ENCODE results near the gene FRMD4B. TPM values are rescaled to one million over a fixed set of nuclear protein-coding genes. Genes with fewer than 3 reads are reported as not detected.

The FRMD4B gene
- total and polyA plus RNA-seq, 7 donors = 8.2 to 21.5 (median 13.2) TPM

GRCh38 chr3:69370156-69370883, 15.6 kb downstream of the FRMD4B start:
- WGBS, 2 donors = 25 to 41% methylated on average over 17 of the region's 17 CpGs
- no peak overlapping the region for H3K4me3 ChIP-seq
- H3K36me3 ChIP-seq = no peaks in the 10 kb centered on the region
- peak; percentile 84 for DNase-seq
- no peaks in the 10 kb centered on the region for H3K27me3 ChIP-seq
- no peaks in the 10 kb centered on the region for H3K4me1 ChIP-seq
- H3K9me3 ChIP-seq = no peaks in the 10 kb centered on the region
- H3K27ac ChIP-seq = peak overlapping the region in 2 of 4 donors; percentile 28 to 34
- no peak for TF ChIP-seq POLR2A (IDR thresholded peaks at IDR 0.05)
- TF ChIP-seq EP300 (IDR thresholded peaks at IDR 0.05) = no peak
- no peak for TF ChIP-seq POLR2AphosphoS5 (IDR thresholded peaks at IDR 0.05)
- no peak for TF ChIP-seq CTCF (IDR thresholded peaks at IDR 0.05)
- intact Hi-C loops (cut with DNase I) = no loop called here

- no peak for TF ChIP-seq EP300 (IDR thresholded peaks at IDR 0.05)
- TF ChIP-seq POLR2AphosphoS5 (IDR thresholded peaks at IDR 0.05) = no peak
- TF ChIP-seq POLR2A (IDR thresholded peaks at IDR 0.05) = no peak
- no peak for TF ChIP-seq CTCF (IDR thresholded peaks at IDR 0.05)
These were observed 17.7 kb downstream of the FRMD4B start for GRCh38 chr3:69368129-69368741.

GRCh38 chr3:69367586-69367985, 18.3 kb downstream of the FRMD4B start:
- no peak for TF ChIP-seq POLR2AphosphoS5 (IDR thresholded peaks at IDR 0.05)
- no peak for TF ChIP-seq CTCF (IDR thresholded peaks at IDR 0.05)
- no peak for TF ChIP-seq POLR2A (IDR thresholded peaks at IDR 0.05)
- no peak for TF ChIP-seq EP300 (IDR thresholded peaks at IDR 0.05)
- Histone ChIP-seq H3K27ac (no peak overlapping the region), H3K4me3 (no peak overlapping the region), H3K27me3 (no peaks in the 10 kb centered on the region), H3K9me3 (no peaks in the 10 kb centered on the region), H3K4me1 (no peaks in the 10 kb centered on the region), H3K36me3 (no peaks in the 10 kb centered on the region)
- intact Hi-C loops (cut with DNase I) = no loop called here
- DNase-seq = no peak
- 87 to 94% methylated on average over 3 of the region's 3 CpGs for WGBS, 2 donors

More at GRCh38 chr3:69368129-69368741, 17.7 kb downstream of the FRMD4B start:
- WGBS, 2 donors = 65 to 83% methylated on average over 5 of the region's 5 CpGs
- no peaks in the 10 kb centered on the region for H3K4me1 ChIP-seq
- no peaks in the 10 kb centered on the region for H3K9me3 ChIP-seq
- no peak for DNase-seq
- no peak overlapping the region for H3K27ac ChIP-seq
- no peaks in the 10 kb centered on the region for H3K27me3 ChIP-seq
- intact Hi-C loops (cut with DNase I) = no loop called here
- no peaks in the 10 kb centered on the region for H3K36me3 ChIP-seq
- no peak overlapping the region for H3K4me3 ChIP-seq

GRCh38 chr3:69364354-69364753, 21.5 kb downstream of the FRMD4B start:
- no peak for DNase-seq
- H3K27me3 ChIP-seq = no peaks in the 10 kb centered on the region
- no peaks in the 10 kb centered on the region for H3K4me1 ChIP-seq
- intact Hi-C loops (cut with DNase I) = no loop called here
- H3K36me3 ChIP-seq = no peaks in the 10 kb centered on the region
- 92 to 96% methylated on average over 5 of the region's 5 CpGs for WGBS, 2 donors
- no peaks in the 10 kb centered on the region for H3K9me3 ChIP-seq
- H3K27ac ChIP-seq = no peak overlapping the region
- no peak overlapping the region for H3K4me3 ChIP-seq
- TF ChIP-seq EP300 (IDR thresholded peaks at IDR 0.05) = no peak
- TF ChIP-seq CTCF (IDR thresholded peaks at IDR 0.05) = no peak
- no peak for TF ChIP-seq POLR2AphosphoS5 (IDR thresholded peaks at IDR 0.05)
- TF ChIP-seq POLR2A (IDR thresholded peaks at IDR 0.05) = no peak
